Activated CD8-positive, alpha-beta memory T cell treated with anti-CD3 and anti-CD28 coated beads for 36 hours (primary cell): ENCODE measurements around the gene PRKCA. TPM values are rescaled to one million over a fixed set of nuclear protein-coding genes. Genes with fewer than 3 reads are reported as not detected.
"Not testable (repeated sequence)": the region's sequence is repeated elsewhere in the genome, so short reads cannot be mapped to it uniquely, and the experiment has no call there.

ENCODE experiments used
- CTCF ChIA-PET: fragments of 350-600 bp; sonication (Branson Sonifier 250); formaldehyde crosslinking; loops from one replicate; lab custom pipeline; 2021; ENCODE audit warnings: antibody characterized with exemption; lab: Charles Lee
- POLR2A ChIA-PET: fragments of 350-600 bp; sonication (Branson Sonifier 250); formaldehyde crosslinking; loops from one replicate; lab custom pipeline; 2021; ENCODE audit warnings: antibody characterized with exemption; lab: Charles Lee
- total RNA-seq, 2 experiments: library from RNA; stranded (reverse); gene quantifications; one replicate each; pipeline ENCODE4 v1.2.3, GENCODE V29; 2021

PRKCA gene
- total RNA-seq, 2 experiments from 2014 or later: 70.3 to 73.4 TPM

- CTCF ChIA-PET: interaction anchor here (0.6 kb wide), 1 partner anchor 70 kb away, joined by 3 read pairs; no protein-coding TSS in a partner anchor
- POLR2A ChIA-PET: no interaction called here
Measured at GRCh38 chr17:66283296-66283934, 19.0 kb upstream of the PRKCA start.

- POLR2A ChIA-PET: no interaction called here
- CTCF ChIA-PET: interaction anchor here (0.6 kb wide), 2 partner anchors 71 to 119 kb away, joined by 3 read pairs; no protein-coding TSS in a partner anchor
Measured at GRCh38 chr17:66283971-66284370, 18.4 kb upstream of the PRKCA start.

GRCh38 chr17:66285149-66285548, 17.3 kb upstream of the PRKCA start:
- ChIA-PET CTCF (no interaction called here), POLR2A (no interaction called here)

- CTCF ChIA-PET: no interaction called here
- POLR2A ChIA-PET: no interaction called here
Measured at GRCh38 chr17:66287911-66288310, 14.5 kb upstream of the PRKCA start.

GRCh38 chr17:66290101-66290722, 12.2 kb upstream of the PRKCA start:
- ChIA-PET POLR2A (no interaction called here), CTCF (interaction anchor here (0.5 to 0.7 kb wide), 2 partner anchors 118 to 1467 kb away, joined by 3 to 4 read pairs; no protein-coding TSS in a partner anchor)

GRCh38 chr17:66292353-66292752, 10.1 kb upstream of the PRKCA start:
- ChIA-PET CTCF (no interaction called here), POLR2A (no interaction called here)

GRCh38 chr17:66296289-66296725, 6.1 kb upstream of the PRKCA start:
- ChIA-PET POLR2A (no interaction called here), CTCF (interaction anchor here (0.6 kb wide), 2 partner anchors 40 to 1283 kb away, joined by 3 read pairs; no protein-coding TSS in a partner anchor)

- CTCF ChIA-PET, POLR2A ChIA-PET: not testable (repeated sequence)
Measured at GRCh38 chr17:66297443-66297842, 5.0 kb upstream of the PRKCA start.

- ChIA-PET CTCF (no interaction called here), POLR2A (no interaction called here)
Measured at GRCh38 chr17:66299711-66300110, 2.7 kb upstream of the PRKCA start.

GRCh38 chr17:66300956-66301355, 1.5 kb upstream of the PRKCA start:
- POLR2A ChIA-PET: interaction anchor here (0.6 to 0.8 kb wide), 3 partner anchors 148 to 194 kb away, joined by 3 to 7 read pairs (median 3); no protein-coding TSS in a partner anchor
- CTCF ChIA-PET: interaction anchor here (0.6 to 0.9 kb wide), 2 partner anchors 9 to 47 kb away, joined by 3 read pairs; no protein-coding TSS in a partner anchor

GRCh38 chr17:66301367-66301863, 998 bp upstream of the PRKCA start:
- ChIA-PET POLR2A (interaction anchor here (0.6 to 1.0 kb wide), 5 partner anchors 9 to 193 kb away, joined by 3 to 7 read pairs (median 4); no protein-coding TSS in a partner anchor), CTCF (interaction anchor here (0.6 to 0.9 kb wide), 2 partner anchors 9 to 46 kb away, joined by 3 read pairs; no protein-coding TSS in a partner anchor)

GRCh38 chr17:66302761-66303626, 581 bp downstream of the PRKCA start:
- ChIA-PET POLR2A (interaction anchor here (0.6 to 1.5 kb wide), 3 partner anchors 11 to 409 kb away, joined by 3 to 4 read pairs (median 4); no protein-coding TSS in a partner anchor), CTCF (interaction anchor here (0.6 kb wide), 1 partner anchor 8 kb away, joined by 3 read pairs; no protein-coding TSS in a partner anchor)

GRCh38 chr17:66304304-66305174, 2.1 kb downstream of the PRKCA start:
- POLR2A ChIA-PET: interaction anchor here (0.5 to 1.5 kb wide), 2 partner anchors 9 to 367 kb away, joined by 4 to 6 read pairs; no protein-coding TSS in a partner anchor
- CTCF ChIA-PET: interaction anchor here (0.9 kb wide), 1 partner anchor 9 kb away, joined by 3 read pairs; no protein-coding TSS in a partner anchor

GRCh38 chr17:66306446-66306845, 4.0 kb downstream of the PRKCA start:
- POLR2A ChIA-PET: interaction anchor here (0.6 kb wide), 1 partner anchor 31 kb away, joined by 3 read pairs; no protein-coding TSS in a partner anchor
- CTCF ChIA-PET: no interaction called here

- POLR2A ChIA-PET: no interaction called here
- CTCF ChIA-PET: no interaction called here
Measured at GRCh38 chr17:66307257-66307656, 4.8 kb downstream of the PRKCA start.

GRCh38 chr17:66308856-66309255, 6.4 kb downstream of the PRKCA start:
- ChIA-PET POLR2A (interaction anchor here (0.5 to 0.6 kb wide), 2 partner anchors 83 to 247 kb away, joined by 5 to 6 read pairs; no protein-coding TSS in a partner anchor), CTCF (no interaction called here)

GRCh38 chr17:66309793-66310192, 7.4 kb downstream of the PRKCA start:
- CTCF ChIA-PET: interaction anchor here (0.7 to 1.2 kb wide), 2 partner anchors 8 to 934 kb away, joined by 3 read pairs; no protein-coding TSS in a partner anchor

More at GRCh38 chr17:66309793-66310192, 7.4 kb downstream of the PRKCA start:
- POLR2A ChIA-PET: interaction anchor here (0.8 kb wide), 1 partner anchor 54 kb away, joined by 6 read pairs; no protein-coding TSS in a partner anchor
